HepG2 (cell line): Measurements from ENCODE around the gene TAF3.

Experiments
- BCLAF1 ChIP-seq: fragments of 450-650 bp; IDR thresholded peaks from 2 replicates; pipeline ENCODE4 v1.6.1; 2017; ENCODE audit warnings: mild to moderate bottlenecking
- CTCF ChIP-seq: sonication (generic); formaldehyde crosslinking; IDR thresholded peaks from 2 replicates; pipeline ENCODE4 v1.5.0; 2020; ENCODE audit warnings: mild to moderate bottlenecking, missing genetic modification reagents, moderate library complexity
- ELF4 ChIP-seq: sonication (generic); formaldehyde crosslinking; IDR thresholded peaks from 2 replicates; pipeline ENCODE4 v1.5.0; 2020; ENCODE audit warnings: missing genetic modification reagents, mild to moderate bottlenecking, moderate library complexity, borderline replicate concordance
- EZH2 ChIP-seq: conservative IDR thresholded peaks from 2 replicates; pipeline ENCODE4 v1.6.1; 2012; ENCODE audit warnings: mild to moderate bottlenecking, low read depth, low read length, moderate library complexity
- MZF1 ChIP-seq: sonication (generic); formaldehyde crosslinking; IDR thresholded peaks from 2 replicates; pipeline ENCODE4 v1.8.1; 2023; ENCODE audit warnings: mild to moderate bottlenecking, missing genetic modification reagents, borderline replicate concordance
- ZNF615 ChIP-seq: sonication (generic); formaldehyde crosslinking; IDR thresholded peaks from 2 replicates; pipeline ENCODE4 v1.5.0; 2020; ENCODE audit warnings: mild to moderate bottlenecking, missing genetic modification reagents, borderline replicate concordance
- ZNF773 ChIP-seq: sonication (generic); formaldehyde crosslinking; IDR thresholded peaks from 2 replicates; pipeline ENCODE4 v1.4.0; 2020; ENCODE audit warnings: missing genetic modification reagents, borderline replicate concordance
- TF ChIP-seq, protein P1 (sequence below): sonication (generic); formaldehyde crosslinking; IDR thresholded peaks from 2 replicates; pipeline ENCODE4 v1.5.1; 2020; ENCODE audit warnings: mild to moderate bottlenecking, missing genetic modification reagents, moderate library complexity

GRCh38 chr10:7945034-7945433 lies 126.7 kb downstream of the TAF3 start:
- TF ChIP-seq CTCF: no peak
- no peak for TF ChIP-seq ELF4
- TF ChIP-seq EZH2: no peak
- no peak for TF ChIP-seq BCLAF1
- TF ChIP-seq, protein P1, sequence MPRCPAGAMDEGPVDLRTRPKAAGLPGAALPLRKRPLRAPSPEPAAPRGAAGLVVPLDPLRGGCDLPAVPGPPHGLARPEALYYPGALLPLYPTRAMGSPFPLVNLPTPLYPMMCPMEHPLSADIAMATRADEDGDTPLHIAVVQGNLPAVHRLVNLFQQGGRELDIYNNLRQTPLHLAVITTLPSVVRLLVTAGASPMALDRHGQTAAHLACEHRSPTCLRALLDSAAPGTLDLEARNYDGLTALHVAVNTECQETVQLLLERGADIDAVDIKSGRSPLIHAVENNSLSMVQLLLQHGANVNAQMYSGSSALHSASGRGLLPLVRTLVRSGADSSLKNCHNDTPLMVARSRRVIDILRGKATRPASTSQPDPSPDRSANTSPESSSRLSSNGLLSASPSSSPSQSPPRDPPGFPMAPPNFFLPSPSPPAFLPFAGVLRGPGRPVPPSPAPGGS: no peak
- TF ChIP-seq ZNF773 (CRISPR knock-in tag): no peak
- TF ChIP-seq MZF1 (CRISPR knock-in tag): no peak
- TF ChIP-seq ZNF615 (CRISPR knock-in tag): no peak
